GM18907 (cell line): ENCODE results near the gene CCDC167.
A peak's percentile ranks its signal among the peaks of the same experiment; 100 is the strongest.

Source experiments
- ATAC-seq: cut with Tn5 transposase; IDR thresholded peaks from one replicate; pipeline ENCODE4 v1.9.1; 2021; ENCODE audit warnings: mild to moderate bottlenecking, moderate library complexity; ENCODE audit not compliant: unreplicated experiment

CCDC167 gene

DNA sequence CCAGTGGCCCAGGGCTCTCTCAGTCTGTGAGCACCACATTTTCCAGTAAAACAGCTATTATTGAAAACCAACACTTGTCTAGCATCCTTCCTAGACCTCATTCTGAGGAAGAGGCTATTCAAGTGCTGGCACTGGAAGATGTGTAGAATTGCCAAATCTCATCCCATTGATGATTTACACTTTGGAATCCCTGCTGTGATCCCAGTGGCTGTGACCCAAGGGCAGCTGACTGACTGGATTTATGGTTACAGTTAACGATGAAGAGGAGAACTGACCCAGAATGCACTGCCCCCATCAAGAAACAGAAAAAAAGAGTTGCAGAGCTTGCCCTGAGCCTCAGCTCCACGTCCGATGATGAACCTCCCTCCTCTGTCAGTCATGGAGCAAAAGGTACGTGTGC, 64.3 kb downstream of the CCDC167 start:
- ATAC-seq, result no peak

DNA sequence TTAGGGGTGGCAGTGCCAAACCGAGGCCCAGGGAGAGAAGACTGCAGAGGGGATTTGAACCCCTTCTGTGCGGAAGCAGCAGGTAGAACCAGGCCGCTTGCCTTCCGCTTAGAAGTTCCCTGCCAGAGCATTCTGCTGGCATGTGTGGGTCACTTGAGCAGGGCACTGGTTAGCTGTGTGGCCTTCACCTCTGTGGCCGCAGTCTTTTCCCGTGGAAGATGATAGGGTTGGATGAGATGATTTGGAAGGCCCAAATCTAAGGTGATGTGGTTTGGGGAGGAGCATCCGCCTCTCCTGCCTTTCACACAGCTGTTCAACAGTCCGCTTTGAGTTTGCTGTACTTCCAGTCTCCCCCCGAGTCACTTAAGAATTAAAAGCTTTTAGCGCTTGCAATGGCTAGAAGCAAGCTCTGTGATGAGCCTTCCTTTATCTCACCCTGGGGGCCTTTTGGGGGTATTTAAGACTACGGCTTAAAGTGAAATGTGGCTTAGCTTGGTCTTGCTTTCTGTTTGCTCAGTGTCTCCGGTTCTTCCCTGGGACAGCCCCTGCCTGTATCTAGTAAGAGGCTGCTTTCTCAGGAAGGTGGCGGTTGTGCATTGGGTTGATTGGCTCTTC, 65.9 kb downstream of the CCDC167 start:
- ATAC-seq, result peak; percentile 34
